HG03095 (cell line): ENCODE results near the gene TBC1D22A.
"Not testable (repeated sequence)": the region's sequence is repeated elsewhere in the genome, so short reads cannot be mapped to it uniquely, and the experiment has no call there.

Source experiments
- ATAC-seq: cut with Tn5 transposase; IDR thresholded peaks from one replicate; pipeline ENCODE4 v1.9.1; 2021; ENCODE audit warnings: moderate library complexity; ENCODE audit not compliant: unreplicated experiment

The TBC1D22A gene

DNA sequence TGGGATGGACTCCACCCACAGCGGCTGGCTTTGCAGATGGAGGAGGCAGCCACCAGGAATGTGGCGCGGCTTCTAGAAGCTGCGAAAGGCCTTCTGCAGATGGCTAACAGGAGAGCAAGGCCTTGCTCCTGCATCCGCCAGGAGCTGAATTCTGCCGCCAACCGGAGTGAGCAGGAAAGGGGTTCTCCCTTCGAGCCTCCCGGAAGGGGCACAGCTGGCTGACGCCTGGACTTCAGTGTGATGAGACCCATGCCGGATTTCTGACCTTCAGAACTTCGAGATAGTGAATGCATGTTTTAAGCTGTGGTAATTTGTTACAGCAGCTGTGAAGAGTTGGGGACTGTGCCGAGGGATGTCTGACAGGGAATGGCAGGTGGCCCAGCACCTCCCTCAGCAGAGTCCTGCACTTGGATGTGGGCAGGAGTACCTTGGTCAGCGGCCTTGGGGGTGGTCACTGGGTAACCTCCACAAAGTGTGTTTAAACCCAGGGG is 7.7 kb downstream of the TBC1D22A start:
- ATAC-seq = no peak

DNA sequence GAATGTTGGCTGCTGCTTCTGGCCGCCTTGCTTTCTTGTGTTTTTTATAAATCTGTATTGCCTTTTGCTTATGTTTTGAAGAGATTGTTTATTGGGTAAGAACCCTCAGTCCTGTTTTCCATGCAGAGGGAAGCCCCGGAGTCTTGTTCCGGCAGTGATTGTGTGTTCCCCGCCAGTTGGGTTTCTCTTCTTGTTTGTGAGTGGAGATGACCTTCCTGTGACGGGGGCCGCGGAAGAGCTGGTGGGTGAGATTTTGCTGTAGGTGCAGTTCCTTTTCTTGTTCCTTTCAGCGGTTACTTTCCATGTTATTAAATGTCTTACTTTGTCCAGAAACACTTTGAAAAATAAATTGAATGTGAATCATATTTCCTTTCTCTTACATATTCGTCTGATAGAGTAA is 8.3 kb downstream of the TBC1D22A start:
- ATAC-seq = no peak

DNA sequence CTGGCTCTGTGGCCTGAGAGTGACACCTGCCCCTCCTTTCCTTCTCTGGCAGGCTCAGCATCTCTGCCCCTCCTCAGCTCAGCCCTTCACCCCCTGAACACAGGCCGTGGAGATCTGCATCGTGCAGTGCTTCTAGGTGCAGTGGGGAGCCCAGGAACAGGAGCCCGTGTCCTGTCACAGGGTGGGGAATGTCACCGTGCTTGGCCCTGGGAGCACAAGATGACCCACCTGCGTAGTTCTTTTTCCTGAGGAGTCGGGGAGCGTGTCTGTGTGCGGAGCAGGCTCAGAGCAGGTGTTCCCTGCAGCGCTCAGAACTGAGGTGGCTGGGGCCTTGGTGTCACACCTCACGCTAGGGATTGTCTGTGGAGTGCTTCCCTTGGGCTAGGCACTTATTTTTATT is 10.6 kb downstream of the TBC1D22A start:
- ATAC-seq = no peak

DNA sequence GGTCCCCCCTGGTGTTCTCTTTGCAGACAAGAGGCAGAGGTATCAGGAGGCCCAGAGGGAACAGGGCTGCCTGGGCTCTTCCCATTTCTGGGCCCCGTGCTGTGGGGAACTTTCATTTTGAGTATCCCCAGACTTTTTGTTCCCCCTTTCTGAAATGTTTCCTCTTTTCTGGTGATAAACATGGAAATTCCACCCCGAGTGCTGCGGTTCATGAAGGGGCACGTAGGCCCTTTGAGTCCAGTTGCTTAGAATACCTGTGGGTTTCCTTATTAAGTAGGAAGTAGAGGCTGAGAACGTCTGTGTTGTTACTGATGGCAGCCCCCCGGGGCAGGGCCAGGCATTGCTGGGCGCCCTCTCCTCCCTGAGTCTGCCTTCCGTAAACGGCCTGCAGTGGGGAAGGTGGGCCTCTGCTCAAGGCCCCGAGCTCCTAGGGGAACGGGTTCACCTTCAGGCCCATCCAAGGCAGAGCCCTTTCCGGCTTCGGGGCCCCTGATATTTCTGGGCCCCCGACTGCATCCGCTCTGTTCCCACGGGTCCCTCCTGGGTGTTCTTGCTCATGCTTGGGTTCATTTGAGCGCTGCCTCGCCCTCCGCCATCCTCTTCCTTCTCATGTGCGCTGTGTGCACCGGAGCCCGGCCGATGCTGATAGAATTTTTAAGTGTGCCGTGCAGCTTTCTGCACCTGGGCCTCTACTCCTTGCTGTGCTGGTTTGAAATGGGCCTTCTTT is 12.0 kb downstream of the TBC1D22A start:
- peak; percentile 36 for ATAC-seq

DNA sequence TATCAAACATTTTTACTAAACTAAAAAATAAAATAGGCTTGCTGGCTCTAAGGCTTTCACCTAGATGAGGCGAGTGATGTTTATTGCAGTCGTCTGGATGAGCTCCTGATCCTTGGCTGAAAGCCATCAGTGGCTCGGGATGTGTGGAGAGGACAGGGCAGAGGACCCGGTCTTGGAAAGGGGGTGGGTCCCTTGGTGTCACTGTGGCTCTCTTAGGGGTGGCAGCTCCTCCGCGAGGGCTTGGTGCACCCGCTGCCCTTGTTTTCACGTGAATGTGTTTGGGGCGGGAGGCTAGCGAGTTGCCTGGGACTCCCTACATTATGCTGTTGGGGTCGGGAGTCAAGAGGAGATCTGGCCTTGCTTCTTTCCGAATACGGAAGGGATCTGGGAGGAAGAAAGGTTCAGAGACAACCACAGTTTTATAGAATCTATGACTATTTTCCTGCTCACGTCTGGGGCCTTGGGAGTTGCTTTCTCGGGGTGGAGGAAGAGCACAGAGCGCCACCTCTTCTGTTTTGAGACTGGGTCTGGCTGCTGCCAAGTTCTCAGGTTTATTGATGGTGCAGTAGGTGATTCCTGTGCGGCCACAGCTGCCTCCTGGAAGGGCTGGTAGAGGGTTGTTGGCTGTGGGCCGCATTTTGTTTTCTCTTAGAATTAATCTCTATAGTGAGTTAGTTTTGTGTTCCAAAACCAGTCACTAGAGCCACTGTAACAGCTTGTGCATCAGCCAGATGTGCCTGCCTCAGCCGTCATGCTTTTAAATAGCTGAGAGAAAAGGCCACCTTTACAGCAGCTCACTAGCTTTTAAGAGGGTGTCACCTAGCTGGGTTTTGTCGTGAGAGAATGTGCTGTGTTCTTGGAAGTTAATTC is 12.8 kb downstream of the TBC1D22A start:
- no peak for ATAC-seq

DNA sequence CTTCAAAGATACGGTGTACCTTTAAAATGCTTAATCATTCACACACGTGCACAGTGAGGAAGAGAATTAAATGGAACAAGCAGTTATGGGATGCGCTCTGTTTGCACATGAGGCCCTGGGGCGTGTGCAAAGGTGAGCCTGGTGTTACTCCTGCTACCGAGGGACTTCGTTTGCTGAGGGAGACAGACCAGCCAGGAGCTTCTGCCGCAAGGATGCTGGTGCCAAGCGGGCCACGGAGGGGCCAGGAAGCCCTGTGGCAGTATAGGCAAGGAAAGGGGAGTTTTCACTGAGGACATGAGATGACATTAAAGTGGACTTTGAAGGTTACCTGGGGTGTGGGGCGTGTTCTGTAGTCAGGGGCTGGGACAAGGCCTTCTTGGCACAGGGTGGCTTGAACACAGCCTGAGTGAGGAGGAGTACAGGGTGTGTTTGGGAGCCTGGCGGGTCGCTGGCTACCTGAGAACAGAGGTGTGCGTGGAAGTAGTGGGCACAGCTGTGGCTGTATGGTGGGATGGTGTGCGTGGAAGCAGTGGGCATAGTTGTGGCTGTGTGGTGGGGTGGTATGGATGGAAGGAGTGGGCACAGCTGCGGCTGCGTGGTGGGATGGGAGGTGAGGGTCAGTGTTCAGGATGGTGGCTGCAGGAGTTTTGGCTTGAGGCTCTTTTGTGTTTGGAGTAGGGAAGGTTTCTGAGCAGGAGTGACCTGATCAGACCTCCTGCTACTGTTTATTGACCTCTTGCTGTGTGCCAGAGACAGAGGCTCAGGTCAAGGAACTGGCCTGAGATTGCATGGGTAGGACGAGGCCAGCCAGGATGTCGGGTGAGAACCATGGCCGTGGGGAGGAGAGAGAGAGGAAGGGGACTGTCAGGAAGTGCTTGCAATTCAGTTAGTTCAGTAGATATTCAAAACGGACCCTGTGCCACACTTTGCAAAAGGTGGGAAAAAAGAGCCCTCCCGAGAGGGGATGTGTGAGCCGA is 13.7 kb downstream of the TBC1D22A start:
- ATAC-seq = no peak

DNA sequence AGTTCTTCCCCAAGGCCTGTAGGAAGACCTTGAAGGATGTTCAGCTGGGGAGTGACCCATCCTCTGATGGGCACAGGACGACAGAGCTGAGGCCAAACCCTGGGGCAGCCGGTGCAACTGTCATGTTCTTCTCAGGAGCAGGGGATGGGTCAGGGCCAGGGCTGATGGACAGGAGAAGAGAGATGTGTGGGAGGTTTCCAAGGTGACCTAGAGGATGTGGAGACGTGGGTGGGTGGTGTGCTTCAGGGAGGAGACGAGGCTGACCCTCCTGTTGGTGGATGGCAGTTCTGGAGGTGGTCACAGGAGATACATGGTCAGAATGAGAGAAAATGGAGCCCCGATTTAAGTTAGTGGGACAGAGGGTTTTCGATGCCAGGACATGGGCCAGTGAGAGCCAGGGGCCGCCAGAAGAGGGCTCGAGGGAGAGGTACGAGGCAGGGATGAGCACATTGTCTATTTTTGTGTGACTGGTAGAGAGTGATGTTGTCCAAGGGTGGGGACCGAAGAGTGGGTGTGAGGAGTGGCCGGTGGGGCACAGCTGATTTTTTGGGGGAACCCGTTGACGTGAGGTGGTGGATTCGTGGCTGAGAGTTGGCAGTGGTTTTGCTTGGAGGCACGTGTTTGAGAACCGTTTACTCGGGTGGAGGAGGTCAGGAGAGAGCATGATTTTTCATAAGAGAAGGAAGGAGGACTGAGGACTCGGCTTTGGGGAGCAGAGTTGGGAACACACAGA is 14.6 kb downstream of the TBC1D22A start:
- ATAC-seq = no peak

DNA sequence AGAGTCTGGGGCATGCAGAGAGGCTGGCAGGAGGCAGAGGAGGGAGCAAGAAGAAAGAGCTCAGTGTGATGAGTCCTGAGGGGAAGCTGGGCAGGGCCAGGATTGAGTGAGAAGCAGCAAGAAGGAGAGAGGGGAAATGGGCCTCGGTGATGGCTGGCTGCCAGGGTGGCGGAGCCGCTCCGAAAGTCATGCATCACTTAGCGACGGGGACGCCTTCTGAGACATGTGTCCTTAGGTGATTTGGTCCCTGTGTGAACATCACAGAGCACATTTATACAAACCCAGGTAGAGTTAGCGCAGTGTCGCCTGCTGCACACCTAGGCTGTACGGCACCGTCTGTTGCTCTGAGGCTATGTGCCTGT is 15.1 kb downstream of the TBC1D22A start:
- ATAC-seq = no peak

DNA sequence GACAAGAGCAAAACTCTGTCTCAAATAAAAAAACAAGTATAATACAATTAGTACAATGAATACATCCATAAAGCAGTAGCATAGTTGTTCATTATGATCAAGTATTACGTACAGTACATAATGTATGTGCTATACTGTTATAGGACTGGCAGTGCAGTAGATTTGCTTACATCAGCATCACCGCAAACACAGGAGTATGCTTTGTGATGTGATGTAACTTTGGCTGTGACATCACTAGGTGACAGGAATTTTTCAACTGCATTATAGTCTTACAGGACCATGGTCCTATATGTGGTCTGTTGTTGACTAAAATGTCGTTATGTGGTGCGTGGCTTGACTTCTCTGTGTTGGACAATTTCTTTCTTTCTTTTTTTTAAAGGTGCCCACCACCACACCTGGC is 16.6 kb downstream of the TBC1D22A start:
- ATAC-seq = no peak

DNA sequence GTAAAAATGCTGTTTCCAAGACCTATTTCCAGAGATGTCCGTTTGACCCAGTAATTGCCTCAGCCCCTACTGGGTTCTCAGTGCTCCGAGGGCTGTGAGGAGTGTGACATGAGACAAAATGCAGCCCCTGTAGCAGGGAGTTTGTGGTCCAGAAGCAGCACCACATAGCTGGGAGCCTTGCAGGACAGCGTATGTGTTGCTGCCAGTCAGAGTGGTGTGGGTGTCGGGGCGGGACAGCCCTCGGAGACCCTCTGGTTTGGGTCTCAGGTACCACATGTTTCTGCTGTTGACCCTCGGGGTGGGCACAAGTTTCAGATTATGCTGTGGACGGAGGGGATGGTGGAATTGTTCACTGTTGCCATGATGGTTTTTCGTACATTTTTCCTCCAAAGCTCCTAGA is 17.2 kb downstream of the TBC1D22A start:
- ATAC-seq = no peak

DNA sequence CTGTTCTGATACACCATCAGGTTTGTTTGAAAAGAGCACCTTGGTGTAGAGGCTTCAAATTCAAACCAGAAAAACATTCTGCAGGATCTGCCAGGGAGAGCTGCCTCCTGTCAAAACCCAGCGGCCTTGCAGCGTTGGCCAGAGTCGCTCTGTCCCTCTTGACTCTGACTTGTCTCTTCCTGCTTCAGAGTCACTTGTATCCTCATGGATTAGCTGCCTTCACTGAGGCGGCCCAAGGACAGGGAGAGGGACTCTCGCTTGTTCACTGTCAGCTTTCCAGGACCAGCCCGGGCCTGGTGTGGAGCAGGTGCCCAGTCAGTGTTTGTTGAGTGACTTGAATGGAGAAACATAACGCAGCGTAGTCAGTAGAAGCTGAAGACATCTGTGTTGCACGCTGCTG is 18.0 kb downstream of the TBC1D22A start:
- no peak for ATAC-seq

DNA sequence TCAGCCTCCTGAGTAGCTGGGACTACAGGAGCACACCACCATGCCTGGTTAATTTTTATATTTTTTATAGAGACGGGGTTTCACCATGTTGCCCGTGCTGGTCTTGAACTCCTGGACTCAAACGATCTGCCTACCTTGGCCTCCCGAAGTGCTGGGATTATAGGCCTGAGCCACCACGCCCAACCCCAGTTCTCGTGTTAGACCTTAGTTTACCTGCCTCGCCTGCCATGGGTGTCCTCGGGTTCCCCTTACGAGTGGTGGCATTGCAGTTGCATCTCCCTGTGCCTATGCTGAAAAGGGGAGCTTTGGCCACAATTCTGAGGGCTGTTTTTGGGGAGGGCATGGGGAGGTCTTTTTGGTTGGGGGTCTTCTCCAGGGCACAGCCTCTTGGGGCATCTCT is 18.8 kb downstream of the TBC1D22A start:
- no peak for ATAC-seq

DNA sequence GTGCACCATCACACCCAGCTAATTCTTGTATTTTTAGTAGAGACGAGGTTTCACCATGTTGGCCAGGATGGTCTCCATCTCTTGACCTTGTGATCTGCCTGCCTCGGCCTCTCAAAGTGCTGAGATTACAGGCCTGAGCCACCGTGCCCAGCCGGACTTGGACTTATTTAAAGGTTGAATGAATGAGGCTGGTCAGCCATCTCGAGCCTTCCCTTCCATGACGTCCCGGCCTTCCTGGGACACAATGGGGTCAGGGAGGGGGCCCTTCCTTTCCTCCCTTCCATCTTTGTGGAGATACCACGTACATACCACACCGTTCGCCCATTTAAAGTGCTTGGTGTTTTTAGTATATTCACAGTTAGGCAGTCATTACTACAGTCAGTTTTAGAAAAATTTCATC is 19.8 kb downstream of the TBC1D22A start:
- not testable (repeated sequence) for ATAC-seq

DNA sequence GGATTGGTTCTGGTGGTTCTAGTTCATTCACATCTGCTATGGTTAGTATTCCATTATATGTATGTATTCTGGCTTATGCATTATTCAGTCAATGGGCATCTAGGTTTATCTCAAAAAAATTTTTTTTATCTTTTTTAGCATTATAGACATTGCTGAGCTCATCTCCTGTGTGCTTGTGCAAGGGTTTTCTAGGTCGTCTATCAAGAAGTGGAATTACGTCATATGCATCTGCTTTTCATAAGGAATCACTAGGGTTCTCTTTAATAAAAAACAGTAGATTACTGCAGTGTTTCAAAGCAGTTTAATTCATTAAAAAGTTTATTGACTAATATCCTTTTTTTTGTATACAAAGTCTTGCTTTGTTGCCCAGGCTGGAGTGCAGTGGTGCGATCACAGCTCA is 21.3 kb downstream of the TBC1D22A start:
- ATAC-seq = no peak

DNA sequence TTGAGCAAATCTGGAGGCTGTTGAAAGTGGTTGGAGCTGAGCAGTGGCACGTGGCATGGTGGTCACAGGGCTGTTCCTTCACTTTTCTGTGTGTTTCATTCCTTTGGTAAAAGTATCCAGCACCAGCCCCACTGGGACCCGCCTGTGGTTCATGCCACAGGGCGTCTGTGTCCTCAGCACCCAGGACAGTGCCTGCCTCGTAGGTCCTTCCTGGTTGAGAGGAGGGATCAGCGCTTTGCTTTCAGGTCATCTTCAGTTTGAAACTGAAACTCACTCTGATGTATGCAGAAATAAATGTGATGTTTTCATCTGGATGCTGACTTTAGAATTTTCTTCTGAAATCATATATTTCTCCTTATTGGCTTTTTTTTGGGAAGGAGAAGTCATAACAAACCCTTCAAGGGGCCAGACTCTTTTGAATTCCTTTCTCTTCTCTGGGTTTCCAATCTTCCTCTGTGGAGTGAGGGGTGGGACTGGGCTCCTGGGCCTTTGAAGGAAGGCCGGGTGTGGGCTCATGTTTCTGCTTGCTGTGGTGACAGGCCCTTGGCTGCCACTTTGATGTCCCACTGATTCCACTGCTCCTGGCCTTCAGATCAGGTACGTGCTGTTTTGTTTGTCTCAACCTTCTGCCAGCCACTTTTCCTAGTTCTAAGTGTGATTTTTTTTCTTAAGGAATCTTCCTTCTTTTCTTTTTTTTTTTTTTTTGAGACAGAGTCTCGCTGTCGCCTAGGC is 26.2 kb downstream of the TBC1D22A start:
- no peak for ATAC-seq

DNA sequence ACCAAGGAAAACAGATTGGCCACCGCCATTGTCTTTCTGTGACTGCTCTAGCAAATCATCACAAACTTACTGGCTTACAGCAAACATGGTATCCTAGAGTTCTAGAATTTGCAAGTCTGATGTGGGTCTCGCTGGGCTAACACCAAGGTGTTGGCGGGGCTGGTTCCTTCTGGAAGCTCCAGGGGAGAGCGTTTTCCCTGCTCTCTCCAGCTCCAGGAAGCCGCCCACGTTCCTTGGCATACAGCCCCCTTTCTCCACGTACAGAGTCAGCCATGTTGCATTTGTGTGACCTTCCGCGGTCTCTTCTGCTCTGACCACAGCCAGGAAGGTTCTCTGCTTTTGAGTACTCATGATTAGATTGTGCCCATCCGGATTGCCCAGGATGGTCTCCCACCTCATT is 27.5 kb downstream of the TBC1D22A start:
- ATAC-seq = no peak

DNA sequence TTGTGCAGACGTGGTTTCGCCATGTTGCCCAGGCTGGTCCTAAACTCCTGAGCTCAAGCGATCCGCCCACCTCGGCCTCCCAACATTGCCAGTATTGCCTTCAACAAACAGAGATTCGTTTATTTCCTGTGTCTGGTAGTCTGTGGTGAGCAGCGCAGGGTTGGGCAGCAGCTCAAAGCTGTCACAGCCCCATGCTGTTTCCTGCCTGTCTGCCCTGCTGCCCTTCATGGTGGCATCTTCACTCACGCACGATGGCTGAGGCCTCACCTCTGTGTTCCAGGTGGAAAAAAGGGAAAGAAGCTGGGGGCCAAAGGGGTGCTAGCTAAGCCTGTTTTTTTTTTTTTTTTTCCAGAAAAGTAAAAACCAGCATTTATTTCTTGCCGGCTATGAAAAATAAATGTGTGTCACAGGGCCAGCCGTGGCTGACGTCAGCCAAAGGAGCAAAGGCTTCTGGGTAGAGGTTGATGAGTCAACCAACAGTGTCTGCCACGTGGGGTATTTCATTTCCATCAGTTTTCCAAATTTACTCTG is 28.8 kb downstream of the TBC1D22A start:
- ATAC-seq = no peak

DNA sequence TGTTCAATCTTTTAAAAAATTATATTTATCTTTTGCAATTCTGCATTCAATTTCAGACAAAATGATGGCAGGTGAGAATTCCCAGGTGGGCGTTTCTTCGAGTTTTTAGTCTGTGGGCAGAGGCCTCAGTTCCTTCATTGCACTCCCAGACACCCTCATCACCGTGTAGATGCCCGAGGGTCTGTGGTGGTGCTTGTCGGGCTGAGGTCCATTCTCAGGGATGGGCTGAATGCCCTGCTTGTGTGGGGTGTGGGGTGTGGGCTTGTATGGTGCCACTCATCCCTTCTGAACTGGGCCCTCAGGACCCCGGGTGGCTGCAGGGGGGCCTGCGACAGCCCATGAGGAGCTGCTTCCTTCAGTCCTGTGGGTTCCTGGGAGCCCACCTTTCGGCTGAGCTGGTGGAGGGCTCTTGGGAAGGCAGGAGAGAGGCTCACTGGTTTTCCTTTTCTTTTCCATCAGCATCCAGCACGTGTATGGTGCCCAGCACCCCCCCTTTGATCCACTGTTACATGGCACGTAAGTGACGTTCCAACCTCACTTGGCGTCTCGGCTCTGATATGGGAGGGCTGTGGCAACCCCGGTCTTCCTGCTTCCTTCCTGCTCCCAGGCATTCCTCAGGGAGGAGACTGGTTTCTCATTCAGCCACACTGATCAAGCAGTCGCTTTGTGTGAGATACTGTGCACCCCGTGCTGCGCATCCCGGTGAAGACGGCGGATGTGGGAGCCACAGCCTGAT is 29.8 kb downstream of the TBC1D22A start:
- ATAC-seq = no peak

DNA sequence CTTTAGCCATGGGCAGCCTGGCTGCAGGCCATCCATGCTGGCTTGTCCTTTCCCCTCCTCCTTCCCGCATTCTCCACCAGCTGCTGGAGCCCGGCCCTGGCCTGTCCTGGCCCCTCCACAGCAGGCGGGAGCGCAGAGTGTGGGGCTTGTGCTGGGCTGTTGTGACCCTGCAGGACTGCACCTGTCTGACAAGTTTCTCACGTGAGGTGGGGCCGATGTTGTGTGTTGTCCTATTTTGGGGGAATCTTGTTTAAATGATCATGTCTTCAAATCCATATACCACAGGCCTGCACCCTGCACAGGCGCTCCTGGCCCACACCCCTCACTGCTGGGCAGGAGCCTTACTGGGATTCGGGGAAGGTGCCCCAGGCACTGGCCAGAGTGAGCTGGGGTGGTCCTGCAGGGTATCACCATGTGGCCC is 30.4 kb downstream of the TBC1D22A start:
- ATAC-seq = no peak
